SIG-M5 (cell line): ENCODE measurements around the gene CMPK1.

Source experiments
- DNase-seq: peaks from one replicate; lab custom pipeline; 2025; lab: John Stamatoyannopoulos, UW

CMPK1 gene

DNA sequence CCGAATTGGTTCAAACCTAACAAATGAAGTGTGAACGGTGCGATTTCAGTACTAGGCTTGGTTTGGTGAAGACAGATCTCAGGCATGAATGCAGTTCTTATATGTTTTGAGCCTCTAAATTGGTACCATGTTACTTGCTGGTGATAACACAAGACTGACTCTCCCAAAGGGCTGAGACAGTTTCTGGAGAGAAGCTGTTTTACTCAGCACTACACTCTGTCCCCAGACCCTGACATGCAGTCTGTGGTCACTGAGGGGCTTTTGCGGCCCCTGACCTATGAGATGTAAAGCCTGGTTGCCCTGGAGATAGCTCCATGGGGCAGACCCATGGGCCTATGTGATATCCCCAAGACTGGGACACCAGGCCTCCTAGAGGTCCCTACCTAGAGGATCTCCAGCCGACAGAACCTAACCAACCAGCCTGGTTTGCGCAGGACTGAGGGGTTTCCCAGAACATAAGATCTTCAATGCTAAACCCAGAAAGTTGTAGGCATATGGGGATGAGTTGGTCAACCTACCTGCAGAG is 63.1 kb downstream of the CMPK1 start:
- no peak for DNase-seq

DNA sequence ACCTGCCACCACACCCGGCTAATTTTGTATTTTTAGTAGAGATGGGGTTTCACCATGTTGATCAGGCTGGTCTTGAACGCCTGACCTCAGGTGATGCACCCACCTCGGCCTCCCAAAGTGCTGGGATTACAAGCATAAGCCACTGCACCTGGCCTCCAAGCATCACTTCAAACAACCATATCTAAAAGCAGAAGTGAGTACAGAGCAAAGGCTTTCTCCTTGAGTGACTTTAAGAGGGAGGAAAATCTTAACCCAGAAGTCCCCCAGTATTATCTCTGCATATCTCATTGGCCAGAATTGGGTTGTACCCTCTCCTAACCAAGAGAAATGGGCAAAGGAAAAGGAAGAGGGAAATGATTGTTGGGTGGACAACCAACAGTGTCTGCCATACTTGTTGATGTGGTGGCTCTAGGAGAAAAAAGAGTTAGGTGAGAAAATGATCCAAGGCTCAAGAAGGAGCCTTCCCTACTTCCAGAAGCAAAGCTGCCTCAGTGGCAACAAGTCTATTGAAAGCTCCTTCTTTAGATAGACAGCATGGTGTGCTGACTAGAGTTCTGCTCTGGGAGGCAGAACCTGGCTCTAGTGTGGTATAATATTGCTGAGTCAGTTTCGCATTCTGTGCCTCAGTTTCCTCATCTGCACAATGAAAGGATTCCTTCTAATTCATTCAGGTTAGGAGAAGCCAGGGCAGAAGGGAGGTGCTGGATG is 65.7 kb downstream of the CMPK1 start:
- DNase-seq, result no peak

DNA sequence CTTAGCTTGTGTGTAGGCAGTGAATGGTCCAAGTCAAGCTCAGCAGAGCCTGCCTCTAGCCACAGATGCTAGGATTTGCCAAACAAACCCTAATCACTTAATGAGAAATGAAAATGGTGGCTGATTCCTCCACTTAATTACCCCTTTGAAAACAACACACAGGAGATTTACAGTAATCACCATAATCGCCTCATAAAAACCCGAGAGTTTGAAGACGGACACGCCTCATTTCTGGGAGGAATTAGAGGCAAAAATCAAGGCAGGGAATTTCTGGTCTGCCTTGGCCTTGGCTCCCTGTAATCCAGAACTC is 66.2 kb downstream of the CMPK1 start:
- DNase-seq, result no peak

DNA sequence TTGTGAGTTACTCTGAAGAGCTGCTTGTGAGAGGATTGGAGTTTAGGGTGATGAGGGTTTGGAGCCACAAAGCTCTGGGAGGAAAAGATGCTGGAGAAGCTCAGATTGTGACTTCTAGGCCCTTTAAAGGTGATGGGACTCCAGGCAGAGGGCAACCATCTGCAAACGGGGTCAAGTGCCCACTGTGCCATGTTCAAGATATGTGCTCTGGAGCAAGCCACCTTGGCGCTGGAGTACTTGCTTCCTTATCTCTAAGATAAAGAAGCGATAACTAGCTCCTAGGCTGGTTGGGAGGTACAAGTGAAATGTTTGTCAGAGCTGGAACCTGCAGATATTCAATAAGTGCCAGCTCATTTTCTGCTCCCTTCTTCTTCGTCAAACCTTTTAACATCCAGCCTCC is 68.2 kb downstream of the CMPK1 start:
- no peak for DNase-seq

DNA sequence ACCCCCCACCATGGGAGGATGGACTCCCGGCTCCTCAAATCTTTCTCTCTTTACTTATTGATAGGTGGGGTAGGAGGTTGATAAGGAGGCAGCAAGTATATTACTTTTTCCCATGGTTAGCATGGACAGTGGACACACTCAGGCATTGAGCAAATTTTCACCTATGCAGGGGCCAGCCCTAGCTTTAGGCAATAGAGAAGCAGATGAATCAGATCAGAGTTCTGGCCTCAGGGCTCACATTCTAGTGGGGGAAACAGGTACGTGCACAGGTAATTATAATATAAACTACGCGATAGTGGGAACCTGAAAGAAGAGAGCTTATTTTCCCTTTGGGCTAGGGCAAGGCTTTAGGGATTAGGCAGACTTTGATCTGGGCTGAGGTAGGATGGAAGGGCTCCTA is 69.0 kb downstream of the CMPK1 start:
- DNase-seq, result no peak

DNA sequence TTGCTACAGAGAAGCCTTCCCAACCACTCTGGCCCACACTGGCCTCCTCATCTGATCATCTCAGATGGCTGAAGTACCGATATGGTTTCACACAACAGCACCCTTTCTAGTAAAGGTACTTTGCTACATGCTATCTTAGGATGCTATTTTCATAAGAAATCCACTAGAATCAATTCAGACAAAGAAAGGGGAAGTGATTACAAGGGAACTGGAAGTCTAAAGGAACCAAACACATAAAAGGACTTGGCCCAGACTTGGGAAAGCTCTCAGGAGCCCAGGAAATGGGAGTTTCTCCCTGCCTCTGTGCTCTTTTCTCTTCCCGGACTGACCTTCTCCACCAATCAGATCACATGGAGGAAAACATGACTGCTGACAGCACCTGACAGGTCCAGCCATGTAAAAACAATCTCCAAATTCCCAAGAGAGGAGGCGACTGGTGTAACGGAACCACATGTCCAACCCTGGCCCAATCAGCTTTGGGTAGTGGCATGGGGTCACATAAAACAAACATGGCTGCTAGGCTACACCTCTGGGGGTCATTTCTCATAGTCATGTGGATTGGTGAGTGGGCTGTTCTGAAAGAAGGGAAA is 69.8 kb downstream of the CMPK1 start:
- no peak for DNase-seq

DNA sequence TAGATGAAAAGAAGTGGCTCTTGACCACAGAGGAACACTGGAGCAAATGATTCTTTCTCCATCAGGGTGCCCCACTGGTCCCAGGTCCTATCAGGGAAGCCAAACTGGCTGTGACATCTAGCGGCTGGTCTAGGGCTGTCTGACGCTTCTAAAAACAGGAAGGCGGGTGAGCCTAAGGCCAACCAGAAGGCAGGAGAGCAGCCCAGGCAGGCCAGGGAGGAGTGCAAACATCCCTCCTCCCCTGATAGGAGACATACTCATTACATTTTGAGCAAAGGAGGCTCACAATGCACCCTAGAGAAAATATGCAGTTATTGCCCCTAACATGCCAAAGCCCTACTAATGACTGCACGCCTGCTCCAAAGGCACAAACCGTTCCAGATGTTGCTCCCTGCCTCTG is 72.1 kb downstream of the CMPK1 start:
- no peak for DNase-seq

DNA sequence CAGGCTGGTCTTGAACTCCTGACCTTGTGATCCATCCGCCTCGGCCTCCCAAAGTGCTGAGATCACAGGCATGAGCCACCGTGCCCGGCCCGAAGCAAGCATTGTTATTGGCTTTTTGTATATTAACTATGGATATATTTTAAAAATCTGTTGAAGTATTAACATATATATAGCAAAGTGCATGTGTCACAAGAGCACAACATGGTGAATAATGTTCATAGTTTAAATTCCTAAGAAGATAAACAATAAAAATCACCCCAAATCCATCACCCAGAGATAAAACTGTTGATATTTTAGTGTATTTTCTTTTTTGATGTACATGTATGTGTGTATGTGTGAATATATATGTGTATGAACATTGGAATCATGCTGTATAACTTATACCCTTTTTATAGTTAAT is 73.4 kb downstream of the CMPK1 start:
- DNase-seq, result no peak

DNA sequence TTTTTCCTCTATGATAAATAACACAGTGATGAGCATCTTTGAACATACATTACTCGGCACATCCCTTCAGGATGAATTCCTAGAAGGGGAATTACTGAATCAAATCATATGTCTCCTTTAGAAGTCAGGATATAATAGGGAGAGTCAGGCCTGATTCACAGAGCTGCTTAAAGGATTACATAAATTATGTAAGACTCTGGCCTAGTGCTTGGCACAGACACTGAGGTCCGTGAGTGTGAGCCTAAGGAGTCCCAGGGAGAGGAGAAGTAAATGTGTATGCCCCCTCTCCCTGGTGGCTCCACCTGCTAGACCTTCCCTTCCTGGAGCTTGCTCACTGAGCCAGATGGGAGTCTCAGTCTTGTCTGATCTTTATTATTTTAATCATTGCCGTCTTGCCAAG is 73.9 kb downstream of the CMPK1 start:
- no peak for DNase-seq

DNA sequence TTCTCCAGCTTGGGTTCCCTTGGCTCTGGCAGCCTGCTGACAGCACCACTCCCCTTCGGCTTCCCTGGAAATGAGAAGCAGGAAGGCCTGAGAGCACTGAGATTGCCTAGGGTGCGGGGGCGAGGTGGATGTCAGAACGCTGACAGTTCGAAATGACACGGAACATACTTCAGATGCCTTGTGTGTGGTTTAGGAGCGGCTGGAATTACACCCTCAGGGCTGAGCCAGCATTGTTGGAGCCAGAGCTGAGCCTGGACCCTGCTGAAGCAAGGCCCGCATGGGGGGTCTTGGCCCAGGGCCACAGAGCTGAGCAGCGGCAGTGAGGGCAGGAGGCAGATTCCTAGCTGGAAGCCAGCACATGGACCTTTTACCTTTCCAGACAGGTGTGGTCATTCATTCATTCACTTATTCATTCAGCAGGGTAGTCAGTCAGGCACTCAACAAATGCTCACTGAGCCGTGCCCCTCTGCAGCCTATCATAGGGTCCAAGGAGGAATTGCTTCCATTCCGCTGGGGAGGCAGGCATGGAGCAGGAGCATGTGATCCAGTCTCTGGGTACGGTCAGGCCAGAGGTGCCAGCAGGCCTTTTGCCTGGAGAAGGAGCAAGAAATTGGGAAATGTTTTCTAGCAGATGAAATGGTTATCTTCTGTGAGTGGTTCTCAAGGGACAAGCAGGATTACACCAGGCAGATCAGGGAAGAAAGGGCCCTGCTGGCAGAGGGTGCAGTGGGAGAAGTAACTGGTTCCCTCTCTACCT is 75.9 kb downstream of the CMPK1 start:
- DNase-seq, result no peak

DNA sequence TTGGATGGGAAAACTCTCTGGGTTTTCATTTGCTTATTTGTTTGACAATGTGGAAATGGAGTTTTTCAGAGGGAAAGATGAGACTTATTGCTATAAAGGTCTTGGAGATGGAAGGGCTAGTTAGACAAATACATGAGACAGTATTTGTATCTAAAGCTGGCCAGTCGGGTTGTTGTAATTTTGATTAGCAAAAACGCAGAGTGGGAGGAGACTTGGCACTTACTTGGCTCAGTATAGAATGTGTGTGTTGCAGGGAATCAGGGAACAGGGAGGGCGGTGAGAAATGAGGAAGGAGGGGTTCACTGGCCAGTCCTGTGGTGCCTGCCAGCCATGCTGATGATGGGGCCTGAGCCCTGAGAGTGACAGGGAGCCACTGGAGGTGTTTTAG is 76.5 kb downstream of the CMPK1 start:
- DNase-seq, result no peak

DNA sequence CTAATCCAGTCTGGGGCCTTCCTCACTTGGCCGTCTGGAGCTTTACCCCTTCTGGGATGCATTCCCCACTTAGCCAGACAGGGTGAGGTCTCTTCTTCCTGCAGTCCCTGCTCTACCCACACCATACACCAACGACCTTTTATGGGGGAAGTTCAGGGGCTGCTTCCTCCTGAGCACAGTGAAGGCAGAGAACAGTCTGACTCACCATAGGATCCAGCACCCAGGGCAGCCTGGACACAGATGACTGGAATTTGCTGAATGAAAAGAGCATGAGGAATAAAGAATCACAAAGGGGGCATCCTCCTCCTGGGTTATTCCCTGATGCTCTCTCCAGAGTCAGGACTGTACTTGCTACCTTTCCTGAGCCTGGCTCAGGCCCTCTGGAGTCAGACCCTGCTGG is 77.8 kb downstream of the CMPK1 start:
- no peak for DNase-seq

DNA sequence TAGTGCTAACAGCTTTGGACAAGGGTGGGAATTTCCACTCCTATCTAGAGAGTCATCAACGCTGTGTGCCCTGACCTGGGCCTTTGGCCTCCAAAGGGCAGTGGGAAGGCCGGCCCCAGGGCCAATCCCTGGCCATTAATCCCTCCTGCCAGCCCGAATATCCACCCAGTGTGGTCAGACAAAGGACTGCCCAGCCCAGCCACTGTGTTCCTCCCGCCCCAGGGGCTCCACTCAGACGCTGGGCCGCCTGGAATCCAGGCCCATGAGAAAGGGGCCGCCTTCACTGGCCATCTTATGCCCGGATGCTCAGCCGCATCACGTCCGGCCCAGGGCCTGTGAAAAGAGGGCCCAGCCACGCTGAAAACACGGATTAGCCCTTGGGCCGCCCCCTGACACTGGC is 78.8 kb downstream of the CMPK1 start:
- no peak for DNase-seq

DNA sequence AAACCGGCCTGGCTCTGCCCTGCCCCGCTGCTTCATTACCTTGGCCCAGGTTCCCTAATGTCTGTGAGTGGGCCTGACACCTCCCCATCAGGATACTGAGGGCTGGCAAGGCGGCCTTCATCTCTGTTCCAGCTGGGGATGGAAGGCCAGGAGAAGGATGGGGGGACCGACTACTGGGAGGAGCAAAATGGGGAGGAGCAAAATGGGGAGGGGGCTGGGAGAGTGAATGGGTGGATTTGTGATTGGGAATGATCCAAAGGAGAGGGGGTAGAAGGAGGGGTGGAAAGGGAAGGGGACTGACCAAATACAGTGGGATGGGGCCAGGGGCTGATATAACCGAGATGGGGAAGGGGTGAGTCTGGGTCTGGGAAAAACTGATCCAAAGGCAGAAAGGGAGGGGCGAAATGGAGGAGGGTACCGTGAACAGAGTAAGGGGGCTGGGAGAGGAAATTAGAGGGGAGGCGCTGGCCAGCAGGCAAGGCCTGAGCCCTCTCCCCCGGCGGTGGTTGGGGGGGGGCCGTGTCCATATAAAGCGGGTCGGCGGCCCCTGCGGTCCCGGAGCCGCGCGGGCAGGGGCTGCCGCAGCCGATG is 82.2 kb downstream of the CMPK1 start, which contains the start of gene FOXE3:
TSS of gene FOXE3 (plus strand) at position 558 of the 591 bp plus-strand sequence. CDS start at position 589, 31 bp downstream.
- DNase-seq, result no peak

DNA sequence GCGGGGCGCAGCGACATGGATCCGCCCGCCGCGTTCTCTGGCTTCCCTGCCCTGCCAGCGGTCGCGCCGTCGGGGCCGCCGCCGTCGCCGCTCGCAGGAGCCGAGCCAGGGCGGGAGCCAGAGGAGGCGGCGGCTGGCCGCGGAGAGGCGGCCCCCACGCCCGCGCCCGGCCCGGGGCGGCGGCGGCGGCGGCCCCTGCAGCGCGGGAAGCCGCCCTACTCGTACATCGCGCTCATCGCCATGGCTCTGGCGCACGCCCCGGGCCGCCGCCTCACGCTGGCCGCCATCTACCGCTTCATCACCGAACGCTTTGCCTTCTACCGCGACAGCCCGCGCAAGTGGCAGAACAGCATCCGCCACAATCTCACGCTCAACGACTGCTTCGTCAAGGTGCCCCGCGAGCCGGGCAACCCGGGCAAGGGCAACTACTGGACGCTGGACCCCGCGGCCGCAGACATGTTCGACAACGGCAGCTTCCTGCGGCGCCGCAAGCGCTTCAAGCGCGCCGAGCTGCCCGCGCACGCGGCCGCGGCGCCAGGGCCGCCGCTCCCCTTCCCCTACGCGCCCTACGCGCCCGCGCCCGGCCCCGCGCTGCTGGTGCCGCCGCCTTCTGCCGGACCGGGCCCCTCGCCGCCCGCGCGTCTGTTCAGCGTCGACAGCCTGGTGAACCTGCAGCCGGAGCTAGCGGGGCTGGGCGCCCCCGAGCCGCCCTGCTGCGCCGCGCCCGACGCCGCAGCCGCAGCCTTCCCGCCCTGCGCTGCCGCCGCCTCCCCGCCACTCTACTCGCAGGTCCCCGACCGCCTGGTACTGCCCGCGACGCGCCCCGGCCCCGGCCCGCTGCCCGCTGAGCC is 83.0 kb downstream of the CMPK1 start:
- no peak for DNase-seq

DNA sequence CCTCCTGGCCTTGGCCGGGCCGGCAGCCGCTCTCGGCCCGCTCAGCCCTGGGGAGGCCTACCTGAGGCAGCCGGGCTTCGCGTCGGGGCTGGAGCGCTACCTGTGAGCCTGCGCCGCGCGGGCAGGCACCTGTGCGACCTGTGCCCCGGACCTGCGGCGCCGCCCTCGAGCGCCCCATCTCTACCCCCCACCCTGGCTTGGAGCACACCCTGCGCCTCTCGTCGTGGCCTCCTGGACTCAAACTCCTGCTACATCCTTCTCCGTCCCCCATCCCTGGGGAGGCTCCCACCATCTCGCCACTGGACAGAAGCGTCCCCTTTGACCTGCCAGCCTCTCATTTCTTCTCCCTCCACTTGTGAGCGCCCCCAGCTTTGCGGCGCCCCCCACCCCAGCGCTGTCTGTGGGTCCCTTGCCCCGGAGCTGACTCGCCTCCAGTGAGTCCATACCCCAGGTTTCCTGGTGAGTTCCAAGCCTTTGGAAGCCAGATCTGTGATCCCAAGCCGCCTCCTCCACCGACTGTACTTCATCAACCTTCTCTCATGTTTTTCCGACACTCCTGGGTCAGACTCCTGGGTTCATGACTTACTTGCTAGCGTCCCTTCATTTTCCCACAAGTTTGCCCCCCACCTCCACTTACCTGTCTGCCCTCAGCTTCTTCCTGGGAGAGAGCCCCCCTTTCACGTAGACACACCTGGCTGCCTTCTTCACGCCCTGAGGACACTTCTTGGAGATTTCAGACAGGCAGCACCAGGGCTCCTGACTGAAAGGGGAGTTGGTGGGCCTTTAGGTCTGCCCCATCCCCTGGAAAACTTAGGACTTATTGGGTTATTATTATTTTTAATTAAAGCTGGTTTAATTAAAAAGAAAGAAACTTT is 83.8 kb downstream of the CMPK1 start:
- DNase-seq, result no peak

DNA sequence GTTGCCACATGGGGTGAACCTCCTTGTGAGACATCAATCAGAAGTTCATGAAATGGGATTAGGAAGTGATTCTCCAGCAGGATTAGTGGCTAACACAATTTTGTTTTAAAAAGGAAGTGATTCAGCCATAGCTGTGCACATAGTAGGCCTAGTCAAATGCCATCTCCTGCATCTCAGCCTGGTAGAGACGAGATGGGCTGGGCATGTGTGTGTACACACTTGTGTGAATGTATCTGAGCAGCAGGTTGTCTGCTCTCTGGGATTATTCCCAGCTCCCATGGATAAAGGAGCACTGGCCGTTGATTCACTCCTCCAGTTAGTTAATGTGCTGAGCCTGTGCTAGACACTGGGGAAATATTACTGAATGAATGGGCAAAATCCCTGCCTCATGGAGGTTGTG is 84.5 kb downstream of the CMPK1 start:
- DNase-seq, result no peak

DNA sequence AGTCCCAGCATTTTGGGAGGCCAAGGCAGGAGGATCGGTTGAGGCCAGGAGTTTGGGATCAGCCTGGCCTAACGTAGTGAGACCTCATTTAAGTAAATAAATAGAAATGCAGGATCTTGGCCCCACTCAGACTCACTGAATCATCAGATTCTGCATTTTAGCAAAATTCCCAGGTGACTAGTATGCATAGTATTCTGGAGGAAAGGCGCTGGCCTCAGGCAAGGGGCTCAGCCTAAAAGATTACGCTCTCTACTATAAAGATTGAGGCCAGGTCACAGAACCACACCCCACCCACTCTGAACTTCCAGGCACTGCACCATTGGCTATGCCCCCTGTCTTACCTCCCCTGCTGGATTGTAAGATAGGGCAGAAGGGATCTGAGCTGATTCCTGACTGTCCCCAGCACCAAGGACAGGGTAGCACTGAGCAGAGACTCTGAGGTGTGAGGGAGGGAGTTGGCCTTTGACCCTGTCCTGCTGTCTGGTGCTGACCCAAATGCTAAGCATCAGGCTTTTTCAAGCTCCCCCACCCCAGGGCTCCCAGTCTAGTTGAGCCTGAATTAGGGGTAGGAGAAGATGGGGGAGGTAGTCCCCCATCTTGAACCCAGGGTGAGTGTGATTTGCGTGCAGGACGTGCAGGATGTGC is 85.2 kb downstream of the CMPK1 start:
- no peak for DNase-seq

DNA sequence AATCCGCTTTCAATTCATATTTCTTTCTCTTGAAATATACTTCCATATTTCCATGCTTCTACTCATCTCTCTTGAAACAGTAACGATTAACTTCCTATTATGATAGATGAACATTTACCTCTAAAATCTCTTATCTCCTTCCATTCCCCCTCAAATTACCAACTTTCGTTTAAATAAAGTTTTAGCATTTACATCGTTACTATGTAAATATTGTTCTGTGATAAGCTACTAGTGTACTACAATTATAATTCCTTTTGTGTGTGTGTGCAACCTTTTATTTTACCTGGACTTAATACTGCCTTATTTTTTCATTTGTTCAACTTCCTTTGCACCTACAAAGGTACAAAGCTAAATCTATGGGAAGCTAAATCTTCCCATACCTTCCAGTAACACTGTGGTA is 87.0 kb downstream of the CMPK1 start:
- DNase-seq, result no peak

DNA sequence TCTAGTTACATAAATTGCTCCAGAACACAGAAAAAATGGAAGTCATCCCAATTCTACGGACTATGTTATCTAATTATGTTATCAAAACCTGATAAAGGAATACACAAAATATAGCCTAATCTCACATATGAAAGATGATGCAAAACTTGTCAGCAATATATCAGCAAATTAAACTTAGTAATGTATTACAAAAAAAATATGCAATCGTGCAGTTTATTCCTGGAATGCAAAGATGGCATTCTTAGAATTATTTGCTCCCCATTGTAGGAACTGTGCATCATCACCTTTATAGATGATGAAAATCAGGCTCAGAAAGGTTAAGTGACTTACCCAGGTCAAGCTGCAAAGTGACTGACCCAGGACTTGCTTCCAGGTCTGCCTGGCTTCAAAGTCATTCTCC is 90.3 kb downstream of the CMPK1 start:
- no peak for DNase-seq
